IMR-90 (cell line): Measurements from ENCODE around the gene SVIL. TPM values are rescaled to one million over a fixed set of nuclear protein-coding genes. Genes with fewer than 3 reads are reported as not detected.

ENCODE experiments used
- ATAC-seq: fragments of 200-7000 bp; cut with Tn5 transposase; 2 replicates; pipeline ENCODE4 v1.9.1; 2020; ENCODE audit warnings: low read depth, mild to moderate bottlenecking, moderate library complexity
- BruUV-seq: library from RNA; stranded (reverse); fragments of 400-500 nt; replicated peaks from 2 replicates; lab custom pipeline; 2021; lab: Mats Ljungman, UMichigan
- CTCF ChIA-PET: fragments of 300-600 bp; formaldehyde crosslinking; extraction: SDS; loops from one replicate; lab custom pipeline; 2021; ENCODE audit warnings: antibody characterized with exemption; lab: Yijun Ruan, JAX
- POLR2A ChIA-PET: fragments of 300-600 bp; sonication (Branson Sonifier 250); formaldehyde crosslinking; loops from one replicate; lab custom pipeline; 2022; ENCODE audit warnings: antibody characterized with exemption; ENCODE audit not compliant: unreplicated experiment; lab: Charles Lee
- DNase-seq: peaks from one replicate; pipeline ENCODE4 v3.0.0; 2013
- H2AFZ ChIP-seq: replicated peaks from 2 replicates; pipeline ENCODE3; 2013; ENCODE audit warnings: low read length, mild to moderate bottlenecking; ENCODE audit not compliant: poor library complexity
- H2AK5ac ChIP-seq: 2 replicates; pipeline ENCODE4 v1.6.1; 2013; ENCODE audit warnings: low read depth, low read length, inconsistent platforms
- H2AK9ac ChIP-seq: replicated peaks from 2 replicates; pipeline ENCODE3; 2013; ENCODE audit warnings: mild to moderate bottlenecking, low read depth, low read length, moderate library complexity; ENCODE audit not compliant: poor library complexity
- H2BK120ac ChIP-seq: 2 replicates; pipeline ENCODE4 v1.6.1; 2013; ENCODE audit warnings: low read depth, low read length, inconsistent platforms
- H2BK15ac ChIP-seq: 3 replicates; pipeline ENCODE4 v1.6.1; 2013; ENCODE audit warnings: low read depth, low read length, inconsistent platforms
- H2BK20ac ChIP-seq: 2 replicates; pipeline ENCODE4 v1.6.1; 2013; ENCODE audit warnings: low read depth, mild to moderate bottlenecking, inconsistent platforms, low read length, moderate library complexity
- H2BK5ac ChIP-seq: 2 replicates; pipeline ENCODE4 v1.6.1; 2013; ENCODE audit warnings: mild to moderate bottlenecking, low read depth, low read length, inconsistent platforms; ENCODE audit not compliant: poor library complexity, severe bottlenecking
- H3K14ac ChIP-seq: replicated peaks from 2 replicates; pipeline ENCODE4 v1.6.1; 2013; ENCODE audit warnings: low read depth, low read length, inconsistent platforms
- H3K18ac ChIP-seq: 2 replicates; pipeline ENCODE4 v1.6.1; 2013; ENCODE audit warnings: low read depth, low read length, control low read depth
- H3K23ac ChIP-seq: 2 replicates; pipeline ENCODE4 v1.6.1; 2013; ENCODE audit warnings: low read depth, low read length, inconsistent platforms
- H3K27ac ChIP-seq: 2 replicates; pipeline ENCODE4 v1.5.1; 2013; ENCODE audit warnings: mild to moderate bottlenecking, control low read depth, low read length; ENCODE audit not compliant: insufficient read depth
- H3K27me3 ChIP-seq: 2 replicates; pipeline ENCODE4 v1.6.1; 2013; ENCODE audit warnings: low read length; ENCODE audit not compliant: control insufficient read depth, insufficient read depth
- H3K36me3 ChIP-seq: 2 replicates; pipeline ENCODE4 v1.6.1; 2013; ENCODE audit warnings: low read length, mixed read lengths; ENCODE audit not compliant: control insufficient read depth, insufficient read depth
- H3K4ac ChIP-seq: 2 replicates; pipeline ENCODE4 v1.6.1; 2013; ENCODE audit warnings: low read depth, low read length, inconsistent platforms
- H3K4me1 ChIP-seq: 2 replicates; pipeline ENCODE4 v1.6.1; 2013; ENCODE audit warnings: low read length, mixed read lengths; ENCODE audit not compliant: control insufficient read depth, insufficient read depth
- H3K4me2 ChIP-seq: 2 replicates; pipeline ENCODE4 v1.6.1; 2013; ENCODE audit warnings: low read depth, mild to moderate bottlenecking, control low read depth, low read length, moderate library complexity
- H3K4me3 ChIP-seq: 2 replicates; pipeline ENCODE4 v1.5.1; 2013; ENCODE audit warnings: low read depth, mild to moderate bottlenecking, control low read depth, low read length, moderate library complexity; ENCODE audit not compliant: insufficient read depth
- H3K56ac ChIP-seq: 2 replicates; pipeline ENCODE4 v1.6.1; 2013; ENCODE audit warnings: low read length, inconsistent platforms; ENCODE audit not compliant: insufficient read depth; ENCODE audit errors: extremely low read depth
- H3K79me1 ChIP-seq, 2 experiments: 2 replicates each; pipeline ENCODE4 v1.6.1; 2013; ENCODE audit warnings: low read length in 2 of 2, inconsistent platforms in 1 of 2, low read depth in 1 of 2
- H3K9ac ChIP-seq: 2 replicates; pipeline ENCODE4 v1.6.1; 2013; ENCODE audit warnings: low read depth, low read length, control low read depth
- H3K9me1 ChIP-seq: 2 replicates; pipeline ENCODE4 v1.6.1; 2013; ENCODE audit warnings: low read length, inconsistent platforms; ENCODE audit not compliant: insufficient read depth
- H3K9me3 ChIP-seq: 2 replicates; pipeline ENCODE4 v1.6.1; 2013; ENCODE audit warnings: low read length; ENCODE audit not compliant: control insufficient read depth, insufficient read depth
- H4K20me1 ChIP-seq: 2 replicates; pipeline ENCODE4 v1.6.1; 2013; ENCODE audit warnings: low read length, inconsistent platforms; ENCODE audit not compliant: insufficient read depth
- H4K5ac ChIP-seq: 2 replicates; pipeline ENCODE4 v1.6.1; 2013; ENCODE audit warnings: mild to moderate bottlenecking, low read depth, low read length, control low read depth
- H4K8ac ChIP-seq, 2 experiments: 2 replicates each; pipeline ENCODE4 v1.6.1; 2013; ENCODE audit warnings: low read depth in 2 of 2, low read length in 2 of 2, control low read depth in 1 of 2, inconsistent platforms in 1 of 2
- H4K91ac ChIP-seq: 2 replicates; pipeline ENCODE4 v1.6.1; 2013; ENCODE audit warnings: low read depth, low read length, inconsistent platforms; ENCODE audit not compliant: insufficient read depth
- RAD21 ChIP-seq: IDR thresholded peaks from 2 replicates; pipeline ENCODE4 v1.6.1; 2012; ENCODE audit warnings: low read length, improper control_type of control experiment
- WGBS, 2 experiments: methylation state at CpG; one replicate each; pipeline versions ENCODE4 v1.1.5 to v1.1.7; 2013; ENCODE audit warnings: missing lambda C conversion rate in 2 of 2; ENCODE audit not compliant: insufficient read length in 1 of 2; ENCODE audit errors: extremely low coverage in 2 of 2; 5-methylcytosine and 5-hydroxymethylcytosine counted together
- dilution Hi-C: fragments of 300-500 bp; cut with HindIII; formaldehyde crosslinking; loops from one replicate; pipeline ENCODE4 v1.14.3; 2018; ENCODE audit warnings: low sequenced_read_pairs; ENCODE audit not compliant: unreplicated experiment
- in situ Hi-C: fragments of 300-500 bp; cut with MboI; formaldehyde crosslinking; loops from 3 replicates; pipeline ENCODE4 v1.14.3; 2019; ENCODE audit warnings: low sequenced_read_pairs, inconsistent platforms, mixed read lengths
- intact Hi-C: fragments of 100-400 bp; cut with micrococcal nuclease; formaldehyde crosslinking; loops from 2 replicates; pipeline ENCODE4 v1.10.0; 2022
- polyA plus RNA-seq, 3 experiments: library from polyadenylated mRNA; depleted of rRNA; stranded (reverse); fragments of >200 nt; gene quantifications; 2 replicates each; pipeline ENCODE4 v1.2.3, GENCODE V29; 2012; ENCODE audit warnings: low replicate concordance in 1 of 3
- total RNA-seq: library from RNA; depleted of rRNA; stranded (reverse); fragments of >200 nt; gene quantifications from 2 replicates; pipeline ENCODE4 v1.2.3, GENCODE V29; 2012

The SVIL gene
- total and polyA plus RNA-seq, 2 of the 4 experiments (the other 2 are of a cell fraction) = 11.5 to 11.6 TPM

DNA sequence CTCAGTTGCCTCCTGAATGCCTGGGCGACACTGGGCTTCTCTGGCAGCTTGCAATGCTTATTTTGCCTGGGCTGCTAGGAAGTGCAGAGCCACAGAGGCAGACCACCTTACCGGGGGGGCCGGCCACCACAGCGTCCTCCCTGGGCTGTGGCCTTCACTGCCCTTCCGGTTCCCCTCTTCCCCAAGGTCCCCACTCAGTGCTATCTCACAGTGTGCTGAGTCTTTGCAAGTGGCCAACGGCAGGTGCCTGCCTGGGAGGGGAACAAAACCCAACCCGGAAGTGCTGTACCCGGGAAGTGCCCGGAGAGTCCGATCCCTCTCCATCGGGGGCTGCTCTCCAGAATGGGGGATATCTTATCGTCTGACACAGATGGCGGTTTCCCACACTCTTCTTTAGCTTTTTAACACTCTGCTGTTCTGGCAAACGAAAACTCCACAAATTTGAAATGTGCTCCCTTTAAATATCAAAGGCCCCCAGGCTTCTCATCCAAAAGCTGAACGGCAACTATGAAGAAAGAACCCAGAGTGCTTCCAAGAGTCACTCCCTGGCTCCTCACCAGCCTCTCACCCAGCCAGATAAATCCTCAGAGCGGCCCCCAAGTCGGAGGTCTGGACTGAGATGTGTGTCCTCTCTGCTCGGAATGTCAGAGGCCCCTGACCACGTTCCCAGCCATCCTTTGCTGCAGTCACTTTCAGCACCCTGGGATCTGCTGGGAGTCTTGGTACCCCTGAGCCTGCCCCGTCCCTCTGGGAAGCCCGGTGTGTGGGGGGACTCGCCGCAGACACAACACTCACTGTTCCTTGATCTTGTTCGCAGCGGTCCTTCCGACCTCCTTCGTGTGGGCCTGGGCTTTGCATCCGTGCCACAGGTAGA lies 165.1 kb downstream of the SVIL start:
- no peak overlapping the region for H2BK20ac ChIP-seq
- dilution Hi-C loops (no loop called here), in situ Hi-C loops (no loop called here), intact Hi-C loops (no loop called here)
- H3K14ac ChIP-seq = no peak overlapping the region
- no peaks in the 10 kb centered on the region for H3K27me3 ChIP-seq
- H4K8ac ChIP-seq = no peak overlapping the region
- H3K9ac ChIP-seq = no peak overlapping the region
- no peak for TF ChIP-seq RAD21
- ChIA-PET CTCF (no interaction called here), POLR2A (no interaction called here)
- no peak overlapping the region for H3K27ac ChIP-seq
- no peak overlapping the region for H2BK15ac ChIP-seq
- no peak overlapping the region for H3K56ac ChIP-seq
- H3K36me3 ChIP-seq = peaks cover 52% of the 10 kb centered on the region
- no peak overlapping the region for H3K18ac ChIP-seq
- H3K79me1 ChIP-seq = peaks cover 10 to 52% of the 10 kb centered on the region in 2 experiments; a peak in 3 of 4 replicates
- H3K4ac ChIP-seq = no peak overlapping the region
- no peak overlapping the region for H2BK5ac ChIP-seq
- H2AFZ ChIP-seq = no peak overlapping the region
- no peak overlapping the region for H3K23ac ChIP-seq
- WGBS, 2 experiments = 94% methylated on average over 19 of the region's 28 CpGs; no CpG with 5 or more reads in 1 of the 2 experiments
- H3K4me3 ChIP-seq = no peak overlapping the region
- H3K9me3 ChIP-seq = no peaks in the 10 kb centered on the region
- H3K9me1 ChIP-seq = peaks cover 15% of the 10 kb centered on the region
- ATAC-seq (no peak), DNase-seq (no peak)
- H3K4me1 ChIP-seq = peaks cover 16% of the 10 kb centered on the region
- peaks cover 27% of the 10 kb centered on the region for H4K20me1 ChIP-seq
- H4K91ac ChIP-seq = no peak overlapping the region
- BruUV-seq = no TSS peak
- no peak overlapping the region for H2BK120ac ChIP-seq
- no peak overlapping the region for H2AK5ac ChIP-seq
- no peak overlapping the region for H4K5ac ChIP-seq
- no peak overlapping the region for H2AK9ac ChIP-seq
- no peak overlapping the region for H3K4me2 ChIP-seq
